DOHH2 (cell line): Measurements from ENCODE around the gene TMEM127.

Source experiments
- H3F3A ChIP-seq: fragments of 200-600 bp; sonication (generic), shearing (Covaris generic); 2 replicates; pipeline ENCODE4 v1.6.0; 2016; ENCODE audit warnings: antibody characterized with exemption, mild to moderate bottlenecking; ENCODE audit not compliant: control insufficient read depth, insufficient read depth
- H3K27ac ChIP-seq: fragments of 200-600 bp; sonication (generic); 2 replicates; pipeline ENCODE4 v1.5.1; 2014; ENCODE audit warnings: low read depth, mild to moderate bottlenecking, low read length, moderate library complexity
- H3K27me3 ChIP-seq: fragments of 200-600 bp; sonication (generic); 2 replicates; pipeline ENCODE4 v1.6.1; 2014; ENCODE audit warnings: mild to moderate bottlenecking, low read length, mixed read lengths; ENCODE audit not compliant: control insufficient read depth
- H3K36me3 ChIP-seq: fragments of 200-600 bp; sonication (generic); 2 replicates; pipeline ENCODE4 v1.6.1; 2014; ENCODE audit warnings: mild to moderate bottlenecking, low read length, moderate library complexity, mixed read lengths; ENCODE audit not compliant: control insufficient read depth
- H3K4me1 ChIP-seq: fragments of 200-600 bp; sonication (generic); 2 replicates; pipeline ENCODE4 v1.6.1; 2014; ENCODE audit warnings: mild to moderate bottlenecking, low read length, mixed read lengths; ENCODE audit not compliant: control insufficient read depth
- H3K4me2 ChIP-seq: fragments of 200-600 bp; sonication (generic); 2 replicates; pipeline ENCODE4 v1.6.0; 2014; ENCODE audit warnings: mild to moderate bottlenecking, low read length, moderate library complexity
- H3K4me3 ChIP-seq: fragments of 200-600 bp; sonication (generic); 2 replicates; pipeline ENCODE4 v1.5.1; 2014; ENCODE audit warnings: mild to moderate bottlenecking, low read length, mixed read lengths
- H3K79me2 ChIP-seq: fragments of 200-600 bp; sonication (generic); 2 replicates; pipeline ENCODE4 v1.6.1; 2014; ENCODE audit warnings: mild to moderate bottlenecking, low read length, mixed read lengths; ENCODE audit not compliant: control insufficient read depth
- H3K9me2 ChIP-seq: fragments of 200-600 bp; sonication (generic); replicated peaks from 2 replicates; pipeline ENCODE4 v1.6.1; 2014; ENCODE audit warnings: mild to moderate bottlenecking, low read length, mixed read lengths; ENCODE audit not compliant: control insufficient read depth
- H3K9me3 ChIP-seq: fragments of 200-600 bp; sonication (generic); 2 replicates; pipeline ENCODE4 v1.6.1; 2014; ENCODE audit warnings: antibody characterized with exemption, low read length, mixed read lengths; ENCODE audit not compliant: control insufficient read depth, insufficient read depth
- H4K20me1 ChIP-seq: fragments of 200-600 bp; sonication (generic); 2 replicates; pipeline ENCODE4 v1.6.0; 2014; ENCODE audit warnings: low read depth, mild to moderate bottlenecking, antibody characterized with exemption, low read length, moderate library complexity; ENCODE audit not compliant: control insufficient read depth, insufficient read depth
- CTCF ChIP-seq: fragments of 200-600 bp; sonication (generic); IDR thresholded peaks from one replicate; pipeline ENCODE4 v1.5.1; 2014; ENCODE audit warnings: antibody characterized with exemption, mild to moderate bottlenecking, low read depth, low read length; ENCODE audit not compliant: poor library complexity, severe bottlenecking
- EZH2phosphoT487 ChIP-seq: fragments of 200-600 bp; sonication (generic); IDR thresholded peaks from 2 replicates; pipeline ENCODE4 v1.6.1; 2017; ENCODE audit warnings: borderline replicate concordance, mild to moderate bottlenecking, antibody characterized with exemption, low read length, moderate library complexity, mixed read lengths

Gene TMEM127

GRCh38 chr2:96202152-96202854 lies 63.5 kb downstream of the TMEM127 start:
- no peak overlapping the region for H3K27ac ChIP-seq
- TF ChIP-seq EZH2phosphoT487 (no peak), CTCF (no peak)
- no peaks in the 10 kb centered on the region for H3K27me3 ChIP-seq

GRCh38 chr2:96201338-96201737 lies 64.5 kb downstream of the TMEM127 start:
- H3K4me2 ChIP-seq: peak overlapping the region; percentile 76

More at GRCh38 chr2:96202152-96202854, 63.5 kb downstream of the TMEM127 start:
- peak overlapping the region; percentile 76 for H3K4me2 ChIP-seq
- H3F3A ChIP-seq: peaks cover 11% of the 10 kb centered on the region
- no peaks in the 10 kb centered on the region for H3K9me3 ChIP-seq
- H4K20me1 ChIP-seq: peaks cover 78% of the 10 kb centered on the region
- peak overlapping the region; percentile 17; the same call in 1 of the 2 replicates for H3K4me3 ChIP-seq
- H3K36me3 ChIP-seq: peaks cover 95% of the 10 kb centered on the region
- H3K4me1 ChIP-seq: peaks cover 77% of the 10 kb centered on the region
- H3K79me2 ChIP-seq: peaks cover 100% of the 10 kb centered on the region
- H3K9me2 ChIP-seq: no peaks in the 10 kb centered on the region

GRCh38 chr2:96198921-96199320 lies 66.9 kb downstream of the TMEM127 start:
- no peak for TF ChIP-seq EZH2phosphoT487
- TF ChIP-seq CTCF: no peak
- Histone ChIP-seq H3K4me1 (peaks cover 50% of the 10 kb centered on the region), H3K79me2 (peaks cover 99% of the 10 kb centered on the region), H3K27me3 (no peaks in the 10 kb centered on the region), H3K9me2 (no peaks in the 10 kb centered on the region), H3K27ac (no peak overlapping the region), H4K20me1 (peaks cover 55% of the 10 kb centered on the region), H3K4me2 (no peak overlapping the region), H3K9me3 (no peaks in the 10 kb centered on the region), H3F3A (peaks cover 17% of the 10 kb centered on the region), H3K4me3 (no peak overlapping the region), H3K36me3 (peaks cover 88% of the 10 kb centered on the region)

More at GRCh38 chr2:96201338-96201737, 64.5 kb downstream of the TMEM127 start:
- H3K9me3 ChIP-seq: no peaks in the 10 kb centered on the region
- no peak for TF ChIP-seq EZH2phosphoT487
- TF ChIP-seq CTCF: no peak
- H3K27ac ChIP-seq: no peak overlapping the region
- H3K36me3 ChIP-seq: peaks cover 89% of the 10 kb centered on the region
- H3K79me2 ChIP-seq: peaks cover 99% of the 10 kb centered on the region
- H3K4me1 ChIP-seq: peaks cover 74% of the 10 kb centered on the region
- H4K20me1 ChIP-seq: peaks cover 71% of the 10 kb centered on the region
- H3F3A ChIP-seq: peaks cover 11% of the 10 kb centered on the region
- H3K27me3 ChIP-seq: no peaks in the 10 kb centered on the region
- H3K4me3 ChIP-seq: no peak overlapping the region
- no peaks in the 10 kb centered on the region for H3K9me2 ChIP-seq
